Activated CD4-positive, alpha-beta T cell treated with anti-CD3 and anti-CD28 coated beads, Interleukin-2, amount 50 U/mL, for 48 hours (primary cell): ENCODE data around the gene COPS6.

ENCODE experiments used
- DNase-seq, 2 experiments: peaks; one replicate each; pipeline ENCODE4 v3.0.0-alpha.2; 2020

The COPS6 gene

DNA sequence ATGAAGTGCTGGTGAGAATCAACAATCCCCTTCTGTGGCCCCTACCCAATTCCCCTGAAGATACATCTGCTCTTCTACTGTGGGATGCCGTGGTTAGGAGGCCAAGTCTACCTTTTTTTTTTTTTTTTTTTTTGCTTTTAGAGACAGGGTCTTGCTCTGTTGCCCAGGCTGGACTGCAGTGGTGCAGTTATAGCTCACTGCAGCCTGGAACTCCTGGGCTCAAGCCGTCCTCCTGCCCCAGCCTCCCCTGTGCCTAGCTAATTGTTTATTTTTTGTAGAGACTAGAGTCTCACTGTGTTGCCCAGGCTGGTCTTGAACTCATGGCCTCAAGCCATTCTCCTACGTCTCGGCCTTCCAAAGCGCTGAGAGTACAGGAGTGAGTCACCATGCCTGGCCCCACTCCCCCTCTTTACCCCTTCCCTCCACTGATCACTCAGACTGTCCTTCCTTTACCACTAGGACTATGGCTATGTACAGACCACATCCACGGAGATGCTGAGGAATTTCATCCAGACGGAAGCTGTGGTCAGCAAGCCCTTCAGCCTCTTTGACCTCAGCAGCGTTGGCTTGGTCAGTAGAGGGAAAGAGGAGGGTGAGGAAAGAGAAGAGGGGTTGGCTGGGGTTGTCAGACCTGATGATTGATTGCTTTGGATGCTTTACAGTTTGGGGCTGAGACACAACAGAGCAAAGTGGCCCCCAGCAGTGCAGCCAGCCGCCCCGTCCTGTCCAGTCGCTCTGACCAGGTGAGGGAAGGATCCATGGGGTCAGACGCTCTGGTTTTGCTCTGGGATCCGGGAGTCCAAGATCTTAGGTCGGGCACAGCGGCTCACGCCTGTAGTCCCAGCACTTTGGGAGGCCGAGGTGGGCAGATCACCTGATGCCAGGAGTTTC, 14.4 kb downstream of the COPS6 start:
- DNase-seq = no peak

DNA sequence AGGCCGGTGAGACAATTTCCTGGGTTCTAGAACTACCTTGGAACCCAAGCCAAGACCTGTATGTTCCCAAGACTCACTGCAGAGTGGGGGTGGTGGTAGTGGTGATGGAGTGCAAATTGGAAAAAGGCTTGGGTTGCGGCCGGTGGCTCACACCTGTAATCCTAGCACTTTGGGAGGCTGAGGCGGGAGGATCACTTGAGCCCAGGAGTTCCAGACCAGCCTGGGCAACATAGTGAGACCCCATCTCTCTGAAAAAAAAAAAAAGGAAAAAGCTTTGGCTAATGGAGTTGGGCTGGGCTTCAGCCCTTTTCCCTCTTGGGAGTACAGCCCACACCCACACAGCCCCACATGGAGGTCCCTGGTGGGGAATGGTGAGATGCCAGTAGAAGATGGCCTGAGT, 16.8 kb downstream of the COPS6 start:
- DNase-seq = no peak

DNA sequence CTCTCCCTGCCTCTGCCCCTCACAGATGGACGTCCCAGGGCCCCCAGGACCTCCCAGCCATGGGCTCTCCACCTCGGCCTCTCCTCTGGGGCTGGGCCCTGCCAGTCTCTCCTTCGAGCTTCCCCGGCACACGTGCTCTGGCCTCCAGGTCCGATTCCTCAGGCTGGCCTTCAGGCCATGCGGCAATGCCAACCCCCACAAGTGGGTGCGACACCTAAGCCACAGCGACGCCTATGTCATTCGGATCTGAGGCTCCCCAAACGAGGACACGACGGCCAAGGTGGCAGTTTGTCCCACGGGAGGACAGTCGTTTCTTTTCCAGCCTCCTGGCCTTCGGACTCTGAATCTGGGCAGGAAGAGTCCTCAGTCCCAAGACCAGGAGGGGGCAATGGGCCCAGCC, 17.9 kb downstream of the COPS6 start:
- DNase-seq = no peak

DNA sequence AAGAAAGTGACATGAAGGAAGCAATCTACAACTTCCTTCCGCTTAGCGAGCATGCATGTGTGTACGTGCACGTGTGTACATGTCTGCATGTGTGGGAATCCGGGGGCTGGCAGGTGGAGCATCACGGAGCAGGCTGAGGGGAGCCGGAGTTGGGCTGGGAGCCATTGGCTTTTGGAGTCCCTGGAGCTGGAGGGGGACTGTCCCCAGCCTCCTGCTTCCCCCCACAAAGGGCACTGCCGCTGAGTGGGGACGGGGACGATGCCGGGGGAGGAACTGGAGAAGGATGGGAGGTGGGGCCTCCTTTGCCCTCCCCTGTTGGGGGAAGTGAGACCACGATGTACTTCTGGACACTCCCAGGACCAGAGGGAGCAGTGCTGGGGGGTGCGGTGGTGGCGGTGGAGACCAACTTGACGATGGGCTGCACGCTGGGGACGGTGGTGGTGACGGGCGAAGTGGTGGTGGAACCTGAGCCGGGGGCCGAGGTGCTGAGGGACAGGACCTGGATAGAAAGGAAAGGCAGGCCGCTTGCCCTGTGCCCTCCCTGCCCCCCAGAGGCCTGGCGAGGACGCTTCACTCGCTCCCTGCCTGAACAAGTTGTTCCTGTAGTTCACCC, 18.5 kb downstream of the COPS6 start:
- DNase-seq = no peak

DNA sequence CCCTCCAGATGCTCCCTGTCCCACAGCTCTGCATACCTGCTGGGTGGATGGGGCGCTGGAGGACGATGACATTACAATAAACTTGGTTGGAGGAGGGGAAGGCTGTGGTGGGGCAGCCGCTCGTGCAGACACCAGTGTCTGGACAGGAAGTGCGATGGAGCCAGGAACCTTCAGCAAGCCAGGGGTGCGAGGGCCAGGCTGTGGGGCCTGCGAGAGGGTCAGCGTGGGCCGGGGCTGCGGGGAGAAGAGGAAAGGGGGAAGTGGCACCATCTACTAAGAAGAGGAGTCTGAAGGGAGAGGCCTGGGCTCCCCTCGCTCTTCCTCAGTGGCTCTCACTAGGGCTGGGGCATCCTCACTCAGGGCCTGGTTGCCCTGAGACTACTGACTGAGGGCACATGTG, 19.1 kb downstream of the COPS6 start:
- no peak for DNase-seq

DNA sequence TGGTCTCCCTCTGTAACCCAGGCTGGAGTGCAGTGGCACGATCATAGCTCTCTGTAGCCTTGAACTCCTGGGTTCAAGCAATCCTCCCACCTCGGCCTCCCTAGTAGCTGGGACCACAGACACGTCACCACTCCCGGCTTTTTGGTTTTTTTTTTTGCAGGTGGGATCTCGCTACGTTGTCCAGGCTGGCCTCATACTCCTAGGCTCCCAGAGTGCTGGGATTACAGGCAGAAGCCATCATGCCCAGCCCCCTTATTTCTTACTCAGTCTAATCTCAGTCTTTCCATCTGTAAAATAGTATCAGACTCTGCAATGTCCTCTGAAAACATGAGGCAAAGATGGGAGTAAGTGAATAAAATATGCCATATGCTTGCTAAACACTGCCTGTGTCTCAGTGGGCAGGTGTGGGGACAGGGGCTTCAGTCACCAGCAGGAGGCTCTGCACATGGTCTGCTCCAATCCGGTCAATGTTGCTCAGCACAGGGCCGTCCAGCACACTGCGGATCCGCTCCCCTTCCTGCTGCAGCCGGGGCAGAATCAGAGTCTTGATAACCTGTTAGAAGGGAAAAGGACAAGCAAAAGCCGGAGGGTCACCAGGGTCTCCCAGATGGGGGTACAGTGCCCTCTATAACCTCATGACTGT, 20.9 kb downstream of the COPS6 start:
- no peak for DNase-seq

DNA sequence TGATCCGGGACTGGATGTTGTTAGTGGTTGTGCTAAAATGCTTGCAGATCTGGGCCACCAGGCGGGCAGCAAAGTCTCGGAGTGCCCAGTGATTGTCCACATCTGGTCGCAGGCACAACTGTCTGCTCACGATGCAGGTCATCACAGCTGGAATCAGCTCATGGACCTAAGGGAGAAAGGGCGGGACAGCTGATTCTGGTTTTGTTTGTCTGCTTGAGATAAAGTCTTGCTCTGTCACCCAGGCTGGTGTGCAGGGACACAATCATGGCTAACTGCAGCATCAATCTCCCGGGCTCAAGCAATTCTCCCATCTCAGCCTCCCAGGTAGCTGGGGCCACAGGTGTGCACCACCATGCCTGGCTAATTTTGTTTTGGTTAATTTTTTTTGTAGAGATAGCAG, 22.4 kb downstream of the COPS6 start:
- no peak for DNase-seq

DNA sequence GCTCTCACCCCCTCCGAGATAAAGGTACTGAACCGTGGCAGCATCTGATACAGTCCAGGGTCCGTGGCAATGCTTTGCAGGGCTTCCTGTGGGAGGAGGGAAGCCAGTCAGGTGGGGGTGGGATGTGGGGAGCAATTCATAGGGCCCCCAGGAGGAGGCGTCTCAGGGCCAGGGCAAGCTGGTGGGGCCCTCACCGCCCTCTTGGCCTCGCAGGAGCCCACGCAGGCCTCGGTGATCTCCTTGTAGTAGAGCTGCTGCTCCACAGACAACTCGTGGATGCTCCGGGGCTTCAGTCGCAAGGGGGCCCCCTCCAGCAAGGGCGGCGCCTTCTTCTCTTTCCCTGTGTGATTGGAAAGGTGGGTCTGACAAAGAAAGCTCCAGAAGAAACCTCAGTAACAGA, 23.1 kb downstream of the COPS6 start:
- DNase-seq = no peak

DNA sequence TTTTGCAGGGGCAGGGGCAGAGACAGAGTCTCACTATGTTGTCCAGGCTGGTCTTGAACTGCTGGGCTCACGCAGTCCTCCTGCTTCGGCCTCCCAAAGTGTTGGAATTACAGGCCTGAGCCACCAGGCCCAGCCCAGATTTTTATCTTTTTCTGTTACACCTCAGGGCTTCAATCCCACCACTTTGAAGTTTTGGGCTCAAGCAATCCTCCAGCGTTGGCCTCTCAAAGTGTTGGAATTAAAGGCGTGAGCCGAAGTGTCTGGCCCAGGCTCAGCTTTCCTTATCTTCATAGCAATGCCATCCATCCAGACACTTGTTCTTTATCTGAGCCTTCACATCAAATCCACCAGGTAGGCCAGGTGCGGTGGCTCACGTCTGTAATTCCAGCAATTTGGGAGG, 26.3 kb downstream of the COPS6 start:
- DNase-seq = no peak

DNA sequence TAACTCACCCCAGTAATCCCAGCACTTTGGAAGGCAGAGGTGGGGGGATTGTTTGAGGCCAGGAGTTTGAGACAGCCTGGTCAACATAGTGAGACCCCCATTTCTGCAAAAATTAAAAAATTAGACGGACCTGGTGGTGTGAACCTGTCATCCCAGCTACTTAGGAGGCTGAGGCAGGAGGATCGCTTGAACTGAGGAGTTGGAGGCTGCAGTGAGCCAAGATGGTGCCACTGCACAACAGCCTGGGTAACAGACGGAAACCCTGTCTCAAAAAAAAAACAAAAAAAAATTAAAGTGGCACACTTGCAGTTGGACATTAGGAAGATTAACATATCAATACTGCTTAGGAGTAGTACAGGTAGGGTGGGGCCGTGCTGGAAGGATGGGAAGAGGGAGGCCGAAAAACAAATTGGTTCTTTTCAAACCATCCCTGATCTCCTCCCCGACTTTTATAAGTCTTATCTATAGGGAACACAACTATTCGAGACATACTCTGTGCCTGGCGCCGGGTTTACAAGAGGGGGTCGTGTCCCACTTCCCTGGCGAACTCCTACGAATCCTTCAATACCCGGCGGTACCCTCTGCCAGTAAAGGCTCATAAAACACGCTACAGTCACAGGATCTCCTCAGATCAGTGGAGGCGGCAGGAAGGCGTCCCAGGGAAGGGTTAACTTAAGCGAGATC, 29.8 kb downstream of the COPS6 start:
- DNase-seq = no peak

DNA sequence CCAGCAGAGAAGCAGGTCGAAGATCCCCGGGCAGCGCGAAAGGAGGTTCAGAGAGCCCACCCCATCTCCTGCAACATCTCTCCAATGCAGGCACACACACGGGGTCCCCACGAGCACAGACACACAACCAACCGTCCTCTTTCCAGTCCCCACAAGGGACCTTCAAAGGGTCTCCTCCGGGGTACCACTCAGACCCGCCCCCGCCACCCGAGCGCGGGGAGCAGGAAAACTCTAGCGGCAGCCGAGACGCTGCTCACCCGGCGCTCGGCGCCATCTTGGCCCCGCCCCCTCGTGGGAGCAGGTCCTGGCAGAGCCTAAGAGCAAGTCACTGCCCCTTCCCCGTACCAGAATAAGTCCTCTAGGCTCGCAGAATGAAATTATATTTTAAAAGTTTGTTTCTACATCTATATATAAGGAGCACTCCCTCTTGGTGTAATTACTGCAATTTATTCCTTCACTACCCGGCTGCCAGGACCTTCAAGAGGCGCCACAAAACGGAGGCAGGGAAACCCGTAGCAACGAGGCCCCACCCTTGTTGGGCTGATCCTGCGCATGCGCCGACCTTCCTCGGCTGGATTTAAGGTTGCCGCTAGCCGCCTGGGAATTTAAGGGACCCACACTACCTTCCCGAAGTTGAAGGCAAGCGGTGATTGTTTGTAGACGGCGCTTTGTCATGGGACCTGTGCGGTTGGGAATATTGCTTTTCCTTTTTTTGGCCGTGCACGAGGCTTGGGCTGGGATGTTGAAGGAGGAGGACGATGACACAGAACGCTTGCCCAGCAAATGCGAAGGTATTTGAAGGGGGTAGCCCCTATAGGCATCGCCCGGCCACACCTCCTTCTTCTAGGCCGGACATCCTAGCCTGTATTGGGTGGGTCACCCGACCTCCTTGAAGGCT, 30.6 kb downstream of the COPS6 start, which contains the start of the genes CNPY4 and TAF6:
CNPY4 (plus strand) TSS at position 563 of the 898 bp plus-strand sequence; CDS start at position 674, 111 bp downstream.
TAF6 (minus strand) TSS at position 287 of the 898 bp plus-strand sequence. CDS start 5,149 bp downstream, outside the sequence.
- DNase-seq = peak; percentile 96 to 97

DNA sequence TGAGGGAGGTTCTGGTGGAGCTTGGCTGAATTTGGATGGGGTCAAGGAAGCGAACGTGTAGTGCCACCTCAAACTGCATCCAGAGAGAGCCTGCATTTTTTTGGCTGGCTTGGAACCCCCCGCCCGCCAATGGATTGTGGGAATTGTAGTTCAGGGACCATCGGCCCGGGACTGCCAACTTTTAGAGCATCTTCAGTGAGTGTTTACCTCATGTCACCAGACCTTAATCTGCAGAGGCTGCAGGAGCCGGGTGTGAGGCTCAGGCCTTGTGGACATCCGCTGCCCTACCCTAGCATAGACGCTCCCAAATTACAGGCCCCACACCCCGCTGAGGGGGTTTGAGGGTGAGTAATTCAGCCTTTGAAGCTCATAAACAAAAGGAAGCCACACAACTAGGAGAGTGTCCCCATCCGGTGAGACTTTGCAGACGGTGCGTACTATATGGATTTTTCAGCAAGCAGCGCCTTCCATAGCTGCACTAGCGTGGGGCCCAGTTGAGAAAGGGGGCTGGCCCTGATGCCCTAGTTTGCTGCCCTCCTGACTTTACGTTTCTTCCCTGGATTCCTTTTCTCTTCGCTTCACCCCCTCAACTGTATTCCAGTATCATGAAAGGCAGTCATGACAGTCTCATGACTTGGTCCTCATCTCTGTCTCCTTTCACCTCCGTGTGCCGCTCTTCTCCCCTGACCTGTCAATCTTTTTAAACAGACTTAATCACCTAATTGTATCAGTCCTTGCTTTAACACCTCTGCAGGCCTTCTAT, 31.4 kb downstream of the COPS6 start:
- DNase-seq = peak; percentile 71 to 78

DNA sequence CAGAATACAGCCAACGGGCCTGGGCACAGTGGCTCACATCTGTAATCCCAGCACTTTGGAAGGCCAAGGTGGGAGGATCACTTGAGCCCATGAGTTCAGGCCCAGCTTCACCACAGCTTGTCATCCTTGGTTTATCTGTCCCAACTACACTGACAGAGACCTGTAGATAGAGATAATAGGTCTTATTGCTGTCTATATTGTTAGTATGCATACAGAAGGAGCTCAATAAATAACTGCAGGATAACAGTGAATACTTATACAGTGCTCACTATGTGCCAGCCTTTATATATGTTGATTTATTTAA, 31.9 kb downstream of the COPS6 start:
- no peak for DNase-seq

DNA sequence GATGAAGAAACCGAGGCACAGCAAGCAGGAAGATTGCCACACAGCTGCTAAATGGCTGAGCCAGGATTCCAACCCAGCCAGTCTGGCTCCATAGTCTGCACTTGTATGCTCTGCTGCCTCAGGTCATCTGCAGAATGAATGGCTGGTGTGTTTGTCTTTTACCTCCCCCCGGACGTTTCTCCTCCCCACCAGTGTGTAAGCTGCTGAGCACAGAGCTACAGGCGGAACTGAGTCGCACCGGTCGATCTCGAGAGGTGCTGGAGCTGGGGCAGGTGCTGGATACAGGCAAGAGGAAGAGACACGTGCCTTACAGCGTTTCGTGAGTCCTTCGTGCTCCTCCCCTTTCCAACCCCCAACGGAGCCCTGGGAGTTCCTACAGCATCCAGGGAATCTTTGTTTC, 33.3 kb downstream of the COPS6 start:
- no peak for DNase-seq

DNA sequence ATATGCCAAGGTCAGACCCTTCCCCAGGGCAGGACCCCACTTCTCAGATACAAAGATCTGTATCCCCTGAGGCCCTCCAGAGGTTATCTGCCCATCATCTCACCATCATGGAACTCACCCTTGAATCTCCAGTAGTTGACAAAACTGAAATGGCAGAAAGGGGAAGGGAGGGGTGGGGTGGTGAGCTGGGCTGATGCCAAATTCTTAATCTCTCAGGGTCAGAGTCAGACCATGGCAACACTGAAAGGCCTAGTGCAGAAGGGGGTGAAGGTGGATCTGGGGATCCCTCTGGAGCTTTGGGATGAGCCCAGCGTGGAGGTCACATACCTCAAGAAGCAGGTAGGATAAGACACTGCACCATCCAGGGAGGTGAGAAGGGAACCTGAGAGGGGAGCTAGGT, 33.8 kb downstream of the COPS6 start:
- no peak for DNase-seq

DNA sequence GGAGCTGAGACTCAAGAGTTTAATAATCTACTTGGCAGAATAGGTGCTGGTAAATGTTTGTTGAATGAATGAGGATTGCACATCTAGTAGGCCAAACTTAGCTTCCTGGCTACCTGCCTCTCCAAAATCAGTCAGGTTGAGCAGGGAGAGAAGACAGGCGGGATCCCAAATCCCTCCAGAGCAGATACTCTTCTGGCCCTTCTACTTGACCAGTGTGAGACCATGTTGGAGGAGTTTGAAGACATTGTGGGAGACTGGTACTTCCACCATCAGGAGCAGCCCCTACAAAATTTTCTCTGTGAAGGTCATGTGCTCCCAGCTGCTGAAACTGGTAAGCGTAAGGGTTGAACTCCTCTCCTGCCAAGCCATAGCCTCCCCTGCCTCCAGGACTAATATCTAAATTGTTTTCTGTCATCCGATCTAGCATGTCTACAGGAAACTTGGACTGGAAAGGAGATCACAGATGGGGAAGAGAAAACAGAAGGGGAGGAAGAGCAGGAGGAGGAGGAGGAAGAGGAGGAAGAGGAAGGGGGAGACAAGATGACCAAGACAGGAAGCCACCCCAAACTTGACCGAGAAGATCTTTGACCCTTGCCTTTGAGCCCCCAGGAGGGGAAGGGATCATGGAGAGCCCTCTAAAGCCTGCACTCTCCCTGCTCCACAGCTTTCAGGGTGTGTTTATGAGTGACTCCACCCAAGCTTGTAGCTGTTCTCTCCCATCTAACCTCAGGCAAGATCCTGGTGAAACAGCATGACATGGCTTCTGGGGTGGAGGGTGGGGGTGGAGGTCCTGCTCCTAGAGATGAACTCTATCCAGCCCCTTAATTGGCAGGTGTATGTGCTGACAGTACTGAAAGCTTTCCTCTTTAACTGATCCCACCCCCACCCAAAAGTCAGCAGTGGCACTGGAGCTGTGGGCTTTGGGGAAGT, 35.8 kb downstream of the COPS6 start:
- DNase-seq = no peak

DNA sequence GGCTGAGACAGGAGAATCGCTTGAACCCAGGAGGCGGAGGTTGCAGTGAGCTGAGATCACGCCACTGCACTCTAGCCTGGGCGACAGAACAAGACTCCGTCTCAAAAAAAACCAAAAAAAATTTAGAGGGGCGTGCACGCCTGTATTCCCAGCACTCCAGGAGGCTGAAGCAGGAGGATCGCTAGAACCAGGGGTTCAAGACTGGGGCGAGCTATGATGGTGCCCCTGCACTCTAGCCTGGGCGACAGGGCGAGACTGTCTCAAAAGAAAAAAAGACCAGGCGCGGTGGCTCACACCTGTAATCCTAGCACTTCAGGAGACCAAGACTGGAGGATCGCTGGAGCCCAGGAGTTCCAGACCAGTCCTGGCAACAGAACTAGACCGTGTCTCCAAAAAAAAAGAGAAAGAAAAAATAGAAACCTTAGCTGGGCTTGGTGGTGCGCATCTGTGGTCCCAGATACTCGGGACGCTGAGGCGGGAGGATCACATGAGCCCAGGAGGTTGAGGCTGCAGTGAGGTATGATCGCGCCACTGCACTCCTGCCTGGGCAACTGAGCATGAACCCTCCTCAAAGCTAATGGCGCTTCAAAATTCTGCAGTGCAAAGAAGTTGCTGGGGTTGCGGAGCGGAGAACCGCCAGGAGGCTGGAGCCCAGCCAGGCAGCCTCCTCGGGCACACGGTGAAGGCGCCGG, 37.6 kb downstream of the COPS6 start:
- no peak for DNase-seq

DNA sequence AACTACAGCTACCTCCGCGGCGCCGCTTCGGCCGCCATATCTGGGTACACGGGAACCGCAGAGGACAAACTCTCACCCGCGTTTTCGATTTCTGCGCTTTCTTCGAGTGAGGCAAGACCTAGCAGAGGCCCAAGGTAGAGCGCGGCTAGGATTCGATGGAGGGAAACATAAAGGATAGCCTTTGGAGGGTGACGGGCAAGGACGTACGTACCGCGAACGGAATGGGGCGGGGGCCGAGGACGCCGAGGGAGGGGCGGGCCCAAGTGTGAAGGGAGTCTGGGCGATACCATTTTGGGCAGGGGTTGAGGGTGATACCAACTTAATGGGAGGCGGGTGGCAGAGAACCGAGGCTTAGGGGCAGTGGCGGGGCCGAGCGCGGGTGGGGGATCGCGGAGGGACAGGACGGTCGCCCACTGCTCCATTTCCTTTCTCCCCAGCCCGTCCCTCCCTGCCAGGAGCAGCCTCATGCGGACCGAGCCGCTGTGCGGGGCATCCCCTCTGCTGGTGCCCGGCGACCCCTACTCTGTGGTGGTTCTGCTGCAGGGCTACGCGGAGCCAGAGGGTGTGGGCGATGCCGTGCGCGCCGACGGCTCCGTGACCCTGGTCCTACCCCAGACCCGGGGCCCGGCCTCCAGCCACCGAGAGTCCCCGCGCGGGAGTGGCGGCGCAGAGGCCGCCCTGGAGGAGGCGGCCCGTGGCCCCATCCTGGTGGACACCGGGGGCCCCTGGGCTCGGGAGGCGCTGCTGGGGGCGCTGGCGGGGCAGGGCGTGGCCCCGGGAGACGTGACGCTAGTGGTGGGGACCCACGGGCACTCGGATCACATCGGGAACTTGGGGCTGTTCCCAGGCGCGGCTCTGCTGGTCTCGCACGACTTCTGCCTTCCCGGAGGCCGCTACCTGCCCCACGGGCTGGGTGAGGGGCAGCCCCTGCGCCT, 38.4 kb downstream of the COPS6 start, which contains the start of gene MBLAC1:
MBLAC1 (plus strand) TSS at position 37 of the 935 bp plus-strand sequence; CDS start at position 466, 429 bp downstream.
- DNase-seq = peak; percentile 92 to 94
